Activated CD8-positive, alpha-beta memory T cell treated with anti-CD3 and anti-CD28 coated beads for 4 hours (primary cell): Measurements from ENCODE around the gene MAP3K19.
"Not testable (repeated sequence)": the region's sequence is repeated elsewhere in the genome, so short reads cannot be mapped to it uniquely, and the experiment has no call there.

Experiments
- DNase-seq, 2 donors: peaks; one replicate each; pipeline ENCODE4 v3.0.0-alpha.2; 2020; ENCODE audit warnings: low read depth in 2 of 2

Gene MAP3K19, protein sequence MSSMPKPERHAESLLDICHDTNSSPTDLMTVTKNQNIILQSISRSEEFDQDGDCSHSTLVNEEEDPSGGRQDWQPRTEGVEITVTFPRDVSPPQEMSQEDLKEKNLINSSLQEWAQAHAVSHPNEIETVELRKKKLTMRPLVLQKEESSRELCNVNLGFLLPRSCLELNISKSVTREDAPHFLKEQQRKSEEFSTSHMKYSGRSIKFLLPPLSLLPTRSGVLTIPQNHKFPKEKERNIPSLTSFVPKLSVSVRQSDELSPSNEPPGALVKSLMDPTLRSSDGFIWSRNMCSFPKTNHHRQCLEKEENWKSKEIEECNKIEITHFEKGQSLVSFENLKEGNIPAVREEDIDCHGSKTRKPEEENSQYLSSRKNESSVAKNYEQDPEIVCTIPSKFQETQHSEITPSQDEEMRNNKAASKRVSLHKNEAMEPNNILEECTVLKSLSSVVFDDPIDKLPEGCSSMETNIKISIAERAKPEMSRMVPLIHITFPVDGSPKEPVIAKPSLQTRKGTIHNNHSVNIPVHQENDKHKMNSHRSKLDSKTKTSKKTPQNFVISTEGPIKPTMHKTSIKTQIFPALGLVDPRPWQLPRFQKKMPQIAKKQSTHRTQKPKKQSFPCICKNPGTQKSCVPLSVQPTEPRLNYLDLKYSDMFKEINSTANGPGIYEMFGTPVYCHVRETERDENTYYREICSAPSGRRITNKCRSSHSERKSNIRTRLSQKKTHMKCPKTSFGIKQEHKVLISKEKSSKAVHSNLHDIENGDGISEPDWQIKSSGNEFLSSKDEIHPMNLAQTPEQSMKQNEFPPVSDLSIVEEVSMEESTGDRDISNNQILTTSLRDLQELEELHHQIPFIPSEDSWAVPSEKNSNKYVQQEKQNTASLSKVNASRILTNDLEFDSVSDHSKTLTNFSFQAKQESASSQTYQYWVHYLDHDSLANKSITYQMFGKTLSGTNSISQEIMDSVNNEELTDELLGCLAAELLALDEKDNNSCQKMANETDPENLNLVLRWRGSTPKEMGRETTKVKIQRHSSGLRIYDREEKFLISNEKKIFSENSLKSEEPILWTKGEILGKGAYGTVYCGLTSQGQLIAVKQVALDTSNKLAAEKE (N-terminal part only)

DNA sequence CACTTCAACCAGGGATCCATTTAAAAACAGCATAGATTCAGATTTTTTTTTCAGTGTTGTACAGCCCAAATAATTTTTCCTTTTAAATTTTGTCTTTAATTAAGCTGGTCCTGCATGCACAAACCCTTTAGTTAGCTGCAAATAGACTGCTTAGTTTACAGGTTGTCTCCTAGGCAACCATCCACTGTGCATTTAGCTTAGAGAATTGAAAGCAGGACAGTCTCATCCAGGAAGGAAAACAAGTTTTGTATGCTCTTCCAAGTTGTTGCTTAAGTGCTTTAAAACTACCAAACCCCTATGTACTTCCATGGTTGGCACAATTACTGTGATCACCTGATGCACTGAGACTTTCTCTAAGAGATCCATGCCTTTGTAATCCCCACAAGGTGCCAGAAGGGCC lies at the start of gene MAP3K19:
TSS of gene MAP3K19 (minus strand) at position 148 of the 400 bp plus-strand sequence. CDS start 22,800 bp downstream, outside the sequence.
- DNase-seq = no peak

DNA sequence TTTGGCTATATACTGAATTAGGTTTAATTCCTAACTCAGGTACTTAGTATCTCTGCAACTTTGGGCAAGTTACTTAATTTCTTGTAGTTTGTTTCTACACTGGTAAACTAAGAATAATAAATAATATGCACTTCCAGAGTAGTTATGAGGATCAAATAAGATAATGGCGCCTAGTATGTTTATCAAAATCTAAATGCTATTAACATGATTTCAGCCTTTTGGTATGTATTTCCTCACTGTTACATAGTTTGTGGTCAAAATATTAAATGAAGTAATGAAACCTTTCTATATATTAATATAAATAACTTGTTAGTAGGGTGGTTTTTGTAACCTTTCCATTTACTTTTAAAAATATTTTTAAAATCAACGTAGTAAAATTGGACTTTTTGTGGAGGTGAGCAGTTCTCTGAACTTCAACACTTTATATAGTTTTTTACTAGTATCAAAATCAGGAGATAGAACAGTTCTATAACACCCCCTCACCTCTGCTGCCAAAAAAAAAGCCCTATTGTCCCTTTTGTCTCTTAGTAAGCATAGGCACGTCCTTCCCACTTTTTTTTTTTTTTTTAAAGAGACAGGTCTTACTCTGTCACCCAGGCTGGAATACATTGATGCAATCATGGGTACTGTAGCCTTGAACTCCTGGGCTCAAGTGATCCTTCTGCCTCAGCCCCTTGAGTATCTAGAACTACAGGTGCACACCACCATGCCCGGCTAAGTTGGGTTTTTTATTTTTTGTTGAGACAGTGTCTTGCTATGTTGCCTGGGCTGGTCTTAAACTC lies 49.6 kb upstream of the MAP3K19 start:
- no peak for DNase-seq

DNA sequence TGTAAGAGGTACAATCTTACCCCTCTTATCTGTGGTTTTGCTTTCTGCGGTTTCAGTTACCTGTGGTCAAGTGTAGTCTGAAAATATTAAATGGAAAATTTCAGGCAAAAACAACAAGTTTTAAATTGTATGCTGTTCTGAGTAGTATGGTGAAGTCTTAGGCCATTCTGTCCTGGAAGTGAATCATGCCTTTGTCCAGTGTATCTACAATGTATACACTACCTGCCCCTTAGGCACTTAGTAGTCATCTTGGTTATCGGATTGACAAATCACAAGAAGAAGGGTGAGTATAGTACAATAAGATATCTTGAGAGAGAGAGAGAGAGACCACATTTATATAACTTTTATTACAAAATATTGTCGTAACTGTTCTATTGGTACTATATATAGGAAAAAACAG lies 48.3 kb upstream of the MAP3K19 start:
- DNase-seq = no peak

DNA sequence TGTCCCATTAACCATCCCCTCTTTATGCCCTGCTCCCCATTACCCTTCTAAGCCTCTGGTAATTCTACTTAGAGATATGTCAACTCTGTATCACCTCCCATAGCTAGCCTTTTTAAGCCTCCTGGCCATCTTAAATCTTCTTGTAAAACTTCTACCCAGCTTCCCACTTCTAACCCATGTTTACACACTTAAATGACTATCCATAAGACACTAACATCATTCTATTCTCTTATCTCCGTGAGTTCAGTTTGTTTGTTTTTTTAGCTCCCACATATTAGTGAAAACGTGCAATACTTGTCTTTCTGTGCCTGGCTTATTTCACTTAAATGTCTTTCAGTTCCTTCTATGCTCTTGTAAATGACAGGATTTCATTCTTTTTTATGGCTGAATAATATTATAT lies 47.3 kb upstream of the MAP3K19 start:
- no peak for DNase-seq

DNA sequence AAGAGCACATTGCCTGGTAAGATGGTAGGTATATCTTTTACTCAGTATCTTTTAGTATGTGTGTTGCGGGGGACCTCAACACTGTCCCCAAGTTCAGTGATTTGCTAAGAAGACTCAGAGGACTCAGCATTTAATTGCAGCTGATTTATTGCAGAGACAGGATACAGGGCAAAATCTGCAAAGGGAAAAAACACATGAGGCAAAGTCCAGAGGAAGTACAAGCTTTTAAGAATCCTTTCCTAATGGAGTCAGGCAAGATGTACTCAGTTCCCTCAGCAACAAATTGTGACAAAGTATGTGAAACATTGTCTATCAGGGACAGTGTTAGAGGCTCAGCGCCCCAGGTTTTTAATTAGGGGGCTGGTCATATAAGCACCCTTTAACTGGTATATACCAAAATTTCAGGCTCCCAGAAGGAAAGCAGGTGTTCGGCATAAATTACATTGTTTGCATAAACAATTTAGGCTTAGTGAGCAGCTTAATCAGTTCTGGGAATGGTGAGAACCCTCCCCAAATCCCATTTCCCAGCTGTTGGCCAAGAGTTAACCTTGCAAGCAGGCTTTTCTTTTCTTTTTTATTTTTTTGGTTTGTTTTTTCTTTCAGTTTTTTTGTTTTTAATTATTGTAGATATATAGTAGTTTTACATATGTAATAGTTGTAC lies 46.6 kb upstream of the MAP3K19 start:
- DNase-seq = no peak

DNA sequence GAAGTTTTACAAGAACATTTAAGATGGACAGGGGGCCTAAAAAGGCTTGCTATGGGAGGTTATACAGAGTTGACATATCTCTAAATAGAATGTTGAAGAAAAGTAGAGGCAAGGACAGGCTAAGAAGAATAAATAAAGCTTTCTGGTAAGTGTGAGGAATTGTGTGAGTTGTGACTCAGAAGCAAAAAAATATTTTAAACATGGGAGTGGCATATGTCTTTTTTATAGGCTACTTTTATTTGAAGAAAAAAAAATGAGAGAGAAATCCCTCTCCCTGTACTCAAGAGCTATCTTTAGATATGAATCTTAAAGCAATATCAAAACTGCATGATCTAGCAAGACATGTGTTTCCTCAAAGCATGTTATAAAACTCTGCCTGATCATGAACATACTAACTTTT lies 45.9 kb upstream of the MAP3K19 start:
- no peak for DNase-seq

DNA sequence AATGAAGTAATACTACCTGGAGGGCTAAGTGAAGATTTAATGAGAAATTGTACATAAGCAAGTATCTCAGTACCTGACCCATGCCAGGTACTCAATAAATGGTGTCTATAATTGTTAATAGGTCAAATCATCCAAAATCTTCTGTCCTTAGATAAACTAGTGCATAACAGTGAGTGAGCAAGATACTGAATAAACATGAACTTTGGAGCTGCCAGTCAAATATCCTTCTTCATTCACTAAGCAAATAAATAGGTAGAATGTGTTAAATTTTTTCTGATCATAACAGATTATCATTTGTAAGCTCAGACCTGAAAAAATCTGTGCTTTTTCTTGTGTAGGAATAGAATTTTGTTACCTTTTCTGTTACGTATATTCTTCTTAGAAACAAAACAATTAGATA lies 44.4 kb upstream of the MAP3K19 start:
- DNase-seq = no peak

DNA sequence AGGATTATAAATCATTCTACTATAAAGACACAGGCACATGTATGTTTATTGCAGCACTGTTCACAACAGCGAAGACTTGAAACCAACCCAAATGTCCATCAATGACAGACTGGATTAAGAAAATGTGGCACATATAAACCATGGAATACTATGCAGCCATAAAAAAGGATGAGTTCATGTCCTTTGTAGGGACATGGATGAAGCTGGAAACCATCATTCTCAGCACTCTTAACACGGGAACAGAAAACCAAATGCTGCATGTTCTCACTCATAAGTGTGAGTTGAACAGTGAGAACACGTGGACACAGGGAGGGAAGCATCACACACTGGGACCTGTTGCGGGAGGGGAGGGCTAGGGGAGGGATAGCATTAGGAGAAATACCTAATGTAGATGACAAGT lies 42.4 kb upstream of the MAP3K19 start:
- not testable (repeated sequence) for DNase-seq

DNA sequence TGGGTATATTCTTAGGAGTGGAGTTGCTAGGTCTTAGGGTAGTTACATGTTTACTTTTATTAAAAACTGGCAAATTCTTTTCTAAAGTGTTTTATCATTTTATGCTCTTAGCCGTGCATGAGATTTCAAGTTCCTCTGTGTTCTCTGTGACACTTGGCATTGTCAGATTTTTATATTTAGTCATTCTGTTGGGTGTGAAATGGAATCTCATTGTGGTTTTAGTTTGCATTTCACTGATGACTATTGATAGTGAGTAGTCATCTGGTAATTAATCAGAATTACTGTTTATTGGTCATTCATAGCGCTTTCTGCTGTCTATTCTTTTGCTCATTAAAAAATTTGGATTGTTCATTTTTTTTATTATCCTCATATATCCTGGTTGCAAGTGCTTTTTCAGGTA lies 39.0 kb upstream of the MAP3K19 start:
- no peak for DNase-seq

DNA sequence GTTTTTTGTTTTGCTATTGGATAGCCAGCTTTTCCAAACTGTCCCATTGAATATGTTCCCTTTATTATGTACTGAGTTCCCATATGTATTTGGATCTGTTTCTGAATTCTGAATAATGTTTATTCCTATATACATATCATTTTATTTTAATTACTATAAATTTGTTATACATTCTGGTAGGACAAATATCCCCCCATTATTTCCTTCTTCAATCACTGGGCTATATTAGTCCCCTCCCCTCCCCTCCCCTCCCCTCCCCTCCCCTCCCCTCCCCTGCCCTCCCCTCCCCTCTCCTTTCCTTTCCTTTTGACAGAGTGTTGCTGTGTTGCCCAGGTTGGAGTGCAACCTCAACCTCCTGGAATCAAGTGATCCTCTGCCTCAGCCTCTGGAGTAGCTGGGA lies 31.2 kb upstream of the MAP3K19 start:
- no peak for DNase-seq

DNA sequence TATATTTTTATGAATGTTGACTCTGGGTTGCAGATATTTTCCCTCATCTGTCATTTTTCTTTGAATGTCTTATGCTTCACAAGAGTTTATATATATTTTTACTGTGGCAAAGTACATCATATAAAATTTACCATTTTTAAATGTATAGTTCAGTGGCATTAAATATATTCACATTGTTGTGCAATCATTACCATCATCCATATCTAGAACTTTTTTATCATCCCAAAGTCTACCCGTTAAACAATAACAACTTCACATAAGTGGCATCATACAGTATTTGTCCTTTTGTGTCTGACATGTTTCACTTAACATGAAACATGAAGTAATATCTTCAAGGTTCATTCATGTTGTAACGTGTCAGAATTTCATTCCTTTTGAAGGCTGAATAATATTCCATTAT lies 29.3 kb upstream of the MAP3K19 start:
- DNase-seq = no peak

DNA sequence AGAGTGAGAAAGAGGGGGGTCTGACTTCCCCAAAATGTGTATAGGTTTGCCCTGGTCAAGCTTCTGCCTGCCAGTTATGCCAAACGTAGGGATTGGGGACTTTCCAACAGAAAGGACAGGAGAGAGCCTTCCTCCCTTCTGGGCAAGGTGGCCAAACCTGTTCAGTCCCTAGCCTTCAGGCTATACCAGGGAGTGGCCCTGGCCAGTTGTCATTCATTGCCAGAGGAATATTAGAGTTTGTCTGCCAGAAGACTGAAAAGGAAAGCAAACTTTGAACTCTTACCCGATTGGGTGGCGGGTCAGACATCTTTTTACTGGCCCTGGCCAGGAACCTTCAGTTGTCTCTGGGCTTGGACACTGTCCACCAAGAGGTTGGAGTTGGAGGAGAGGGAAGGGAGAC lies 27.0 kb upstream of the MAP3K19 start:
- DNase-seq = no peak

DNA sequence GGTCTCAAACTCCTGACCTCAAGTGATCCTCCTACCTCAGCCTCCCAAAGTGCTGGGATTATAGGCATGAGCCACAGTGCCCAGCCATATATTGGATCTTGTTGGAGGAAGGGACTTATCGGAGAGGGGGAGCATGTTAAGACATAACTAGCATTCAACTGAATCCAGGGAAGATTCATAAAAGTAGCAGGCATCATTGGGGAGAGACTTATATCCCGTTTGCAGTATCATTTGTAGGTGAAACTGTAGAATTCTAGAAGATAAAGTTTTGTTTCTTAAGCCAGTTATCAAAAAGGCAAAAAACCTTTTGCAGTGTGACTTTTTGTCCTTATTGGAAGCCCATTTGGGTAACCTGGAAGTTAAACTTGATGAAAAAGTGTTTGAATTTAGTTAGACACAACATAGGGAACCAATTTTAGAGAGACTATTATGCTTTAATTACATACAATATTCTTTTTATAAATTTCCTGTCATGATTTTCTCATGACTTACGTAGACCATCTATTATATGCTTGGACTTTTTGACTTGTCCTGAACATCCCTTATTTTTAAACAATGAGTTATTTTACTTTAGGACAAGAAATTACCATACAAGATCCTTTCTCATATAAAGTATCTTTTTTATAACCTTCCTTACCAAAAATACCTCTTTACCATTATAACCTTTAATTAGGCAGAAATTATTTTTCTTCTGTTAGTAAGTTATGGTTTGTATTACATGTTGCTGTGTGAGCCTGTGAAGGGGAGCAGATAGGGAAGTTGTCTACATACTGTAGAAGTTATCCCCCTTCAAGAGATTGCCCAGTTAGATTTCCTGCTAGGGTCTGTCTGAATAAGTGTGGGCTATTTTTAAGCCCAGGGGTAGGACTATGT lies 25.1 kb upstream of the MAP3K19 start:
- no peak for DNase-seq

DNA sequence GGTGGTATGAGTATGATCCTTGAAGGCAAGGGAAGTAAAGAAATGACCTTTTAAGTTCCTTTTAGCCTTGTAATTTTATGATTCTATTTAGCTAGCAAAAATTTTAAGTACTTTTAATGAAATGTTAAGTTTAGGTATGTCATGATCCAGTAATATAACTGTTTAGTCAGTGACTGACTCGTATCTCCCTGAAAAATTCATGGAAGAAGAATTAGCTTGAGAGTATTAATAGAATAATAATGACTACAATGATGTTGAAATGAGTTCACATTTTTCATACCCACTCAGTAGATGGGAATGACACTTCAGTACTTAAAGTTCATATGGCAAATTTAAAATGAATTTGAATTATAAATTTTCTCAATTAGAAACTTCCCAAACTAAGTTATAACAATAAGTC lies 19.5 kb upstream of the MAP3K19 start:
- no peak for DNase-seq

DNA sequence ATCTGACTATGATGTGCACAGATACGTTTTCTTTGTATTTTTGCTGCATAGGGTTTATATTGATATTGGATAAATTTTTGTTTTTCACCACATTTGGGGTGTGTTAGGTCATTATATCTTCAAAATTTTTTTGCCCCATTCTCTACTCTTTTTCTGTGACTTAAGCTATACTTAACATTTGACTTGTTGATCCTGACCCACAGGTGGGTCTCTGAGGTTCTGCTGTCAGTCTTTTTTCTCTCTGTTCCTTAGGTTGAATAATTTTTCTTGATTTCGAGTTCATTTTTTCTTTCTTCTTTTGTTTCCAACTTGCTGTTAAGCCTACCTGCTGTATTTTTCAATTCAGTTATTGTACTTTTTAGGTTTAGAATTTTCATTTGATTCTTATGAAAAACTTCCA lies 16.9 kb upstream of the MAP3K19 start:
- DNase-seq = no peak

DNA sequence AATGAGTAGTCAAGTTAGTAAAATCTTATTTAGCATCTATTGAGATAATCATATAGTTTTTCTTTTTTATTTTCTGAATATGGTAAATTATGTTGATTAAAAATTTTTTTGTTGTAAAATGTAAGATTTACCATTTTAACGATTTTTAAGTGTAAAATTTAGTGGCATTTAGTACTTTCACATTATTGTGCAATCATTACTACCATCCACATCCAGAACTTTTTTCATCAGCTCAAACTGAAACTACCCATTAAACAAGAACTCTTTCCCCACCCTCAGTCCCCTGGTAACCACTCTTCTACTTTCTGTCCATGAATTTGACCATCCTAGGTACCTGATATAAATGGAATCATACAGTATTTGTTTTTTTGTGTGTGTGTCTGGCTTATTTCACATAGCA lies 16.0 kb upstream of the MAP3K19 start:
- DNase-seq = no peak

DNA sequence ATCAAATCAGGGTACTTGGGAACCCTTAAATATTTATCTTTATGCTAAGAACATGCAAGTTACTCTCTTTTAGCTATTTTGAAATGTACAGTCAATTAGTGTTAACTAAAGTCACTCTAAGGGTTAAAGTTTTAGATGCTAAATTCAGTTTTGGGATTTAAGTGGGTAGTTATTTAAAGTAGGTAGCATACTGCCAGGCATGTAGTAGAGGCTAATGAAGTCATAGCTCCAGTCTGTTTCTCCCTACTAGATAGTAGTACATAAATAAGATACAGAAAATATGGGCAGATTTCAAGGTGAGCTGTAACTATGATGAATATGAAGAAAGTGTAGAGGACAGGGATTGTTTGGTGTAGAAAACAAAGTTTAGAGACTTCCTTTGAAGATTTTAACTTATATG lies 12.3 kb upstream of the MAP3K19 start:
- no peak for DNase-seq

DNA sequence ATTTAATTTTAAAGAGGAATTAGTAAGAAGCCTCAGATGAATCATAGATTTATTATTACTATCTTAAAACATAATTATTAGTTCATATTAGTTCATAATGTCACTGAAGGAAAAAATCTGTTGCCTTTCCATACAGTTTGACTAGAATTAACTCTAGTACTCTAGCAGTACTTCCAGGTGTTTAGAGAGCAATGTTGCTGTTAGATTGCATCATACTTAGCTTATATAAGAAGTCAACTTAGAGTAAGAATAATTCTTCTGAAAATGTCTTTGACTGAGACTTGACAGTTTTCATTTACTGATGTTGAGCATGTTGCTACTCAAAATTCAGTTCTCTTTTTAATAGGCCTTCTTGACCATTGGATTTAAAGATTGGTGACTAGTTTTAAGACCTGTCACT lies 9.5 kb upstream of the MAP3K19 start:
- DNase-seq = no peak

DNA sequence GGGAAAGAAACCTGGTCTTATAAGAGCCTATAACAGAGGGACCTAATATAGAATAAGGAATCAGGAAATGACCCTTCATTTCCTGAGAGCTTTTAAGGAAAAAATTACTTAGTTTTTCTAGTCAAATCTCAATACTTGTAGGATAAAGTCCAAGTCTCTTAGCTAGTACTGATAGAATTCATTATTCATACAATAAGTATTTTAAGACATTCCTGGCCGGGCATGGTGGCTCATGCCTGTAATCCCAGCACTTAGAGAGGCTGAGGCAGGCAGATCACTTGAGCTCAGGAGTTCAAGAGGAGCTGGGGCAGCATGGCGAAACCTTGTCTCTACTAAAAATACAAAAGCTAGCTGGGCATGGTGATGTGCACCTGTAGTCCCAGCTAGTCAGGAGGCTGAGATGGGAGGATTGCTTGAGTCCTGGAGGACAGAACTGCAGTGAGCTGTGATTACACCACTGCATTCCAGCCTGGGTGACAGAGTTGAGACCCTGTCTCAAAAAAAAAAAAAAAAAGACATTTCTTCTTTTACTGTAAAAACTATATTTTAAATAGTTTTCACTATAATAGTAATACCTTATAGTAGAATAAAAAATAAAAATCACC lies 8.0 kb upstream of the MAP3K19 start:
- DNase-seq = no peak

DNA sequence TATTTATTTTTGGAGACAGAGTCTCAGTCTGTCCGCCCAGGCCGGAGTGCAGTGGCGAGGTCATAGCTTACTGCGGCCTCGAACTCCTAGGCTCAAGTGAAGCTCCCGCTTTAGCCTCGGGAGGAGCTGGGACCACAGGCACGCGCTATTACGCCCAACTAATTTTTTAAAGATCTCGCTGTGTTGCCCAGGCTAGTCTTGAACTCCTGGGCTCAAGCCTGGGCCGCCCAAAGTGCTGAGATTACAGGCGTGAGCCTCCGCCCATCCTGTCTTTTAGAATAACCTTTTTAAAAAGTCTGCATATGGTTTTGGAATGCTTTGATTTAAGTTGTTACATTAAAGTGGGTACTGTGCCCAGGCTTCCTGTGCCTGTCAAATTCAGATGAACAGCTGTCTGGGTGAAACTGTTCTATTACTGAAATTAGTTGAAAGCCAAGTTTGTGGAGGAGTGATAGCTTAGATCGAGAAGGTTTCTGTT lies 5.8 kb upstream of the MAP3K19 start:
- no peak for DNase-seq
